AG09309 (cell line): ENCODE data around the gene TMEM37.

Experiments
- DNase-seq: peaks from one replicate; pipeline ENCODE4 v3.0.0-alpha.2; 2010; ENCODE audit warnings: low read depth
- H3K4me3 ChIP-seq: 2 replicates; pipeline ENCODE4 v1.5.1; 2011; ENCODE audit warnings: mild to moderate bottlenecking, low read depth, low read length, moderate library complexity; ENCODE audit not compliant: control insufficient read depth
- CTCF ChIP-seq: IDR thresholded peaks from 2 replicates; pipeline ENCODE4 v1.5.1; 2011; ENCODE audit warnings: mild to moderate bottlenecking, low read depth, low read length, inconsistent platforms; ENCODE audit not compliant: insufficient read depth, control insufficient read depth; ENCODE audit errors: missing control alignments

Gene TMEM37

DNA sequence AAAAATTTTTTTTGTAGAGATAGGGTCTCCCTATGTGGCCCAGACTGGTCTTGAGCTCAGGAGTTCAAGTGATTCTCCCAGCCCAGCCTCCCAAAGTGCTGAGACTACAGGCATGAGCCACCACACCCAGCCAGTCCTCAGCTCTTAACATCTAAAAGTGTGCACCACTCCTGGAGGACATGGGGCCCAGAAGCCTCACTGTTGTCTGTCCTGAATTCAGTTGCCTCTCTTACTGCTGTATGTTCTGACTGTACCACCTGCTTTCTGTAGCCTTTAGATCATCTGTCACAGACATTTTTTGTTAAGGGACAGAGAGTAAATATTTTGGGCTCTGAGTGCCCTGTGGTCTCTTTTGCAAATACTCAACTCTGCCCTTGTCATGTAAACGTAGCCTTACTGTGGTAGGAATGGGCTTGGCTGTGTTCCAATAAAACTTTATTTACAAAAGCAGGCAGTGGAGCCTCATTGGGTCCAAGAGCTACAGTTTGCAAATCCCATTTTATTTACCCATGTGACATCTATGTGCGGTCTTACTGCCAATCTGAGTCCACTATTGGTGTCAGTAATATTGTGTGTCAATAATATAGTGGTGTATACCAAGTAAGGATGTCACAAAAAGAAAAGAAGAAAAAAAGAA lies 38.1 kb downstream of the TMEM37 start:
- no peak for TF ChIP-seq CTCF
- no peak for DNase-seq
- H3K4me3 ChIP-seq: no peak overlapping the region

GRCh38 chr2:119472749-119473148 lies 41.1 kb downstream of the TMEM37 start:
- no peak overlapping the region for H3K4me3 ChIP-seq
- no peak for TF ChIP-seq CTCF
- no peak for DNase-seq

DNA sequence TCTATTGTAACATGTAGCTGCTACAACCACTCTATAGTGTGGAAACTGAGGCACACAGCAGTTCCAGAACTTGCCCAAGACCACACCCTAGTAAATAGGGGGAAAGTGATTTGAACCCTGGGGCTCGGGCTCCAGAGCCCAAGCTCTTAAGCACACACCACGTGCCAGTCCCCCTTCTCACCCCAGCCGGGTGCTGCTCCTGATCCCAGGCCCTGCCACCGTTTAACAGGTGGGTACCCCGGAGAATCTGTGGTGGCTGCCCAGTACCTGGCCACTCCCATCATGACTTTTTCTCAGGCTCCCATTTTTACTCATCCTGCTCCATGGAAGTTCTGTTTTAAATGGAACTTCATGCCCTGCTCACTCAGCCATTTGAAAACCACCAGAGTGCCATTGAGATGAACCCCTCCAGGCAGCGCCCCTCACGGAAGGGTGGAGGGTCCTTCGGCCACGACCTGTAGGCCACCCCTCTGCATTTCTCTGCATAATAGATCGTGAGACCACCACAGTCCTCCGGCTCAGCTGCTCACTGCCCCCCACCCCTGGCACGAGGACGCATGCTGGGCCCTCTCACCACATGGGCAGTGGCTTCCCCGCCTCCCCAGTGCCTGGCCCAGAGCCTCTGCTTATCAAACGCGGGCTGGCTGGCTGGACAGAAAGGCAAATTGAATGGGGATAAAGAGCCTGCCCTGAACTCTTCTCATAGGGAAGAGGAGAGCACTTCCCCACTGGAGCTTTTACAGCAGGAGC lies 42.1 kb downstream of the TMEM37 start:
- no peak for TF ChIP-seq CTCF
- no peak overlapping the region for H3K4me3 ChIP-seq
- no peak for DNase-seq

DNA sequence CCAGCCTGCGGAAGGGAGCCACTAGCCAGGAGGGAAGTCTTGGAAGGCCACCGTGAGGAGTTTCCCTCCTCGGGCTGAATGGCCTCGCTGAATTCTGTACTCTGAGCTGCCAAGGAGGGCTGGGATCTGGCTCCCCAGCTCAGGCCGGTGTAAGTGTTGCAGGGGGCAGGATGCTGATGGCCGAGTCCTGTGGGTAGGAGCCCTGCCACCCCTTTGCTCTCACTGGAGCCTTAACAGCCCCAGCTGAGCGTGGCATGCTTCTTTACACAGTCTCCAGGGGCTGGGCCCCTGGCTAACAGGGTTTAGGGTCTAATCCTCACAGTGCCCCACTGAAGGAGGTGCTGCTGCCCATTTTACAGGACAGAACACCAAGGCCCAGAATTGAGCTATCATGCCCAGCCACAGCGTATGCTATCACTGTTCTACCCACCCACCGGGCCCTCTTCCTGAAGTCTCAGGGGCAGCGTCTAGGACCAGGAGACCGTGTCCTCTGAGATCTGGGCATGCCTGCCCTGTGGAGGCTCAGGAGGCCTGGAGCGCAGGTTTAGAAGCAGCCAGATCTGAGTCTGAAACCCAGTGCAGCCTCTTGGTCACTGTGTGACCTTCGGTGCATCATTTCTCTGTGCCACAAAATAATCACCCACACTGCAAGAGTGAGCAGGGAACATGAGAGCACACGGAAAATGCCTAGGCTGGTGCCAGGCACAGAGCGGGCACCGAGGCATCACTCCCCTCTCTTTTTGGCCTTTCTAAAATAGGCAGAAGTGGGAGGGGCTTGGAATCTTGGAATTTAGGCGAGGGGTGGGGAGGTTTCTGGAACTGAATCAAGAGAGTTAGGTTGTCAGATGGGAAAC lies 42.9 kb downstream of the TMEM37 start:
- DNase-seq: no peak
- no peak overlapping the region for H3K4me3 ChIP-seq
- no peak for TF ChIP-seq CTCF

GRCh38 chr2:119475225-119475856 lies 43.7 kb downstream of the TMEM37 start:
- no peak for DNase-seq
- no peak for TF ChIP-seq CTCF

DNA sequence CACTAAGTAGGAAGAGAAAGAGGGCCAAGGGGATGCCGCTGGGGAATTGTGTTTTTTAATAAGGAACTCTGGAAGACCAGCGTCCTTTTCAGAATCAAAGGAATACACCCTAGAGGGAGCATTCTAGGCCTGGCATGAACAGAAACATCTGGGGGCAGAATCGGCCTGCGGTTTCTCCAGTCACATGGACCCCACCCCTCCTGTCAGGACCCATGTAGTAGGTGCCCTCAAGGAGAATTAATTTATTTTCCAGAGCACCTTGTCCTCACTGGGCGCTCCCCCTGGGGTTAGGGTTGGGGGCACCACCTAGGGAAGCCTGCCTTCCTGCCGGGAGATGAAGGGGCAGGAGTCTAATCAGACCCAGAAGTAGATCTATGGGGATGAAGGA lies 44.2 kb downstream of the TMEM37 start:
- no peak overlapping the region for H3K4me3 ChIP-seq
- no peak for DNase-seq
- TF ChIP-seq CTCF: no peak

More at GRCh38 chr2:119475225-119475856, 43.7 kb downstream of the TMEM37 start:
- H3K4me3 ChIP-seq: no peak overlapping the region
